ENCODE results near the gene CCDC90B. TPM values are rescaled to one million over a fixed set of nuclear protein-coding genes. Genes with fewer than 3 reads are reported as not detected.
A peak's percentile ranks its signal among the peaks of the same experiment; 100 is the strongest.

The CCDC90B gene
- total RNA-seq, 1 experiment from 2014 or later = 121 TPM

- Histone ChIP-seq H3K4me2 (ENCODE audit: low read depth, low read length, poor library complexity, severe bottlenecking) (no peak overlapping the region), H3K4me3 (ENCODE audit: low read length) (no peak overlapping the region), H3K9me3 (ENCODE audit: low read length) (no peaks in the 10 kb centered on the region), H3K9ac (ENCODE audit: low read length) (no peak overlapping the region), H3K4me1 (ENCODE audit: low read length) (no peaks in the 10 kb centered on the region), H3K9me2 (replicated peaks; ENCODE audit: insufficient read depth, low read length) (no peaks in the 10 kb centered on the region), H3K36me3 (ENCODE audit: insufficient read depth, low read length) (no peaks in the 10 kb centered on the region), H3K79me2 (ENCODE audit: low read length) (no peaks in the 10 kb centered on the region), H4K20me1 (ENCODE audit: insufficient read depth, low read depth, low read length) (no peaks in the 10 kb centered on the region), H3K27ac (ENCODE audit: low read length) (no peak overlapping the region), H3K27me3 (ENCODE audit: low read length) (no peaks in the 10 kb centered on the region), H2AFZ (ENCODE audit: low read length) (no peak overlapping the region)
- DNase-seq = peak; percentile 81
These were observed 44.7 kb downstream of the CCDC90B start for GRCh38 chr11:83241291-83241946.

- Histone ChIP-seq H3K9me2 (replicated peaks; ENCODE audit: insufficient read depth, low read length) (no peaks in the 10 kb centered on the region), H3K9me3 (ENCODE audit: low read length) (no peaks in the 10 kb centered on the region), H3K4me3 (ENCODE audit: low read length) (no peak overlapping the region), H3K4me2 (ENCODE audit: low read depth, low read length, poor library complexity, severe bottlenecking) (no peak overlapping the region), H3K27ac (ENCODE audit: low read length) (no peak overlapping the region), H3K9ac (ENCODE audit: low read length) (no peak overlapping the region), H3K27me3 (ENCODE audit: low read length) (no peaks in the 10 kb centered on the region), H3K36me3 (ENCODE audit: insufficient read depth, low read length) (no peaks in the 10 kb centered on the region), H3K79me2 (ENCODE audit: low read length) (no peaks in the 10 kb centered on the region), H2AFZ (ENCODE audit: low read length) (no peak overlapping the region), H4K20me1 (ENCODE audit: insufficient read depth, low read depth, low read length) (no peaks in the 10 kb centered on the region), H3K4me1 (ENCODE audit: low read length) (no peaks in the 10 kb centered on the region)
- no peak for DNase-seq
These were observed 48.1 kb downstream of the CCDC90B start for GRCh38 chr11:83238111-83238510.

- H3K79me2 ChIP-seq (ENCODE audit: low read length) = no peaks in the 10 kb centered on the region
- no peaks in the 10 kb centered on the region for H3K9me3 ChIP-seq (ENCODE audit: low read length)
- no peak for DNase-seq
These were observed 50.3 kb downstream of the CCDC90B start for GRCh38 chr11:83235825-83236224.

GRCh38 chr11:83223457-83223856 lies 62.7 kb downstream of the CCDC90B start:
- no peak overlapping the region for H3K27ac ChIP-seq (ENCODE audit: low read length)
- peaks cover 4% of the 10 kb centered on the region; the same call in 1 of the 2 replicates for H4K20me1 ChIP-seq (ENCODE audit: insufficient read depth, low read depth, low read length)
- H3K4me2 ChIP-seq (ENCODE audit: low read depth, low read length, poor library complexity, severe bottlenecking) = no peak overlapping the region
- no peaks in the 10 kb centered on the region for H3K36me3 ChIP-seq (ENCODE audit: insufficient read depth, low read length)
- no peaks in the 10 kb centered on the region for H3K9me2 ChIP-seq (replicated peaks; ENCODE audit: insufficient read depth, low read length)
- no peaks in the 10 kb centered on the region for H3K79me2 ChIP-seq (ENCODE audit: low read length)
- DNase-seq = no peak
- no peaks in the 10 kb centered on the region for H3K4me1 ChIP-seq (ENCODE audit: low read length)
- no peak overlapping the region for H2AFZ ChIP-seq (ENCODE audit: low read length)
- no peaks in the 10 kb centered on the region for H3K9me3 ChIP-seq (ENCODE audit: low read length)
- H3K4me3 ChIP-seq (ENCODE audit: low read length) = no peak overlapping the region
- peaks cover 9% of the 10 kb centered on the region; the same call in 1 of the 2 replicates for H3K27me3 ChIP-seq (ENCODE audit: low read length)
- H3K9ac ChIP-seq (ENCODE audit: low read length) = no peak overlapping the region

More at GRCh38 chr11:83235825-83236224, 50.3 kb downstream of the CCDC90B start:
- no peaks in the 10 kb centered on the region for H4K20me1 ChIP-seq (ENCODE audit: insufficient read depth, low read depth, low read length)
- H3K4me3 ChIP-seq (ENCODE audit: low read length) = no peak overlapping the region
- no peaks in the 10 kb centered on the region for H3K9me2 ChIP-seq (replicated peaks; ENCODE audit: insufficient read depth, low read length)
- no peak overlapping the region for H3K27ac ChIP-seq (ENCODE audit: low read length)
- H3K9ac ChIP-seq (ENCODE audit: low read length) = no peak overlapping the region
- no peak overlapping the region for H2AFZ ChIP-seq (ENCODE audit: low read length)
- H3K4me2 ChIP-seq (ENCODE audit: low read depth, low read length, poor library complexity, severe bottlenecking) = no peak overlapping the region
- H3K4me1 ChIP-seq (ENCODE audit: low read length) = no peaks in the 10 kb centered on the region
- H3K36me3 ChIP-seq (ENCODE audit: insufficient read depth, low read length) = no peaks in the 10 kb centered on the region
- H3K27me3 ChIP-seq (ENCODE audit: low read length) = no peaks in the 10 kb centered on the region

GRCh38 chr11:83222499-83222898 lies 63.7 kb downstream of the CCDC90B start:
- no peaks in the 10 kb centered on the region for H3K36me3 ChIP-seq (ENCODE audit: insufficient read depth, low read length)
- peaks cover 4% of the 10 kb centered on the region; the same call in 1 of the 2 replicates for H4K20me1 ChIP-seq (ENCODE audit: insufficient read depth, low read depth, low read length)
- no peak overlapping the region for H3K27ac ChIP-seq (ENCODE audit: low read length)
- no peak overlapping the region for H3K4me2 ChIP-seq (ENCODE audit: low read depth, low read length, poor library complexity, severe bottlenecking)
- no peaks in the 10 kb centered on the region for H3K9me2 ChIP-seq (replicated peaks; ENCODE audit: insufficient read depth, low read length)
- H3K4me1 ChIP-seq (ENCODE audit: low read length) = no peaks in the 10 kb centered on the region
- no peaks in the 10 kb centered on the region for H3K9me3 ChIP-seq (ENCODE audit: low read length)
- no peak overlapping the region for H3K9ac ChIP-seq (ENCODE audit: low read length)
- H3K27me3 ChIP-seq (ENCODE audit: low read length) = peaks cover 9% of the 10 kb centered on the region; the same call in 1 of the 2 replicates
- no peak for DNase-seq
- no peak overlapping the region for H2AFZ ChIP-seq (ENCODE audit: low read length)
- H3K79me2 ChIP-seq (ENCODE audit: low read length) = no peaks in the 10 kb centered on the region
- H3K4me3 ChIP-seq (ENCODE audit: low read length) = no peak overlapping the region

GRCh38 chr11:83221694-83222093 lies 64.5 kb downstream of the CCDC90B start:
- DNase-seq = no peak
- Histone ChIP-seq H3K9ac (ENCODE audit: low read length) (no peak overlapping the region), H3K79me2 (ENCODE audit: low read length) (no peaks in the 10 kb centered on the region), H2AFZ (ENCODE audit: low read length) (no peak overlapping the region), H3K27ac (ENCODE audit: low read length) (no peak overlapping the region), H3K4me1 (ENCODE audit: low read length) (no peaks in the 10 kb centered on the region), H3K36me3 (ENCODE audit: insufficient read depth, low read length) (no peaks in the 10 kb centered on the region), H4K20me1 (ENCODE audit: insufficient read depth, low read depth, low read length) (peaks cover 4% of the 10 kb centered on the region; the same call in 1 of the 2 replicates), H3K9me2 (replicated peaks; ENCODE audit: insufficient read depth, low read length) (no peaks in the 10 kb centered on the region), H3K27me3 (ENCODE audit: low read length) (peaks cover 9% of the 10 kb centered on the region; the same call in 1 of the 2 replicates), H3K4me2 (ENCODE audit: low read depth, low read length, poor library complexity, severe bottlenecking) (no peak overlapping the region), H3K9me3 (ENCODE audit: low read length) (no peaks in the 10 kb centered on the region), H3K4me3 (ENCODE audit: low read length) (no peak overlapping the region)

GRCh38 chr11:83220260-83220659 lies 65.9 kb downstream of the CCDC90B start:
- Histone ChIP-seq H3K27me3 (ENCODE audit: low read length) (peaks cover 9% of the 10 kb centered on the region; the same call in 1 of the 2 replicates), H3K4me2 (ENCODE audit: low read depth, low read length, poor library complexity, severe bottlenecking) (no peak overlapping the region), H4K20me1 (ENCODE audit: insufficient read depth, low read depth, low read length) (peaks cover 4% of the 10 kb centered on the region; the same call in 1 of the 2 replicates), H3K4me3 (ENCODE audit: low read length) (no peak overlapping the region), H3K79me2 (ENCODE audit: low read length) (no peaks in the 10 kb centered on the region), H3K36me3 (ENCODE audit: insufficient read depth, low read length) (no peaks in the 10 kb centered on the region), H3K9me2 (replicated peaks; ENCODE audit: insufficient read depth, low read length) (no peaks in the 10 kb centered on the region), H3K9me3 (ENCODE audit: low read length) (no peaks in the 10 kb centered on the region), H3K27ac (ENCODE audit: low read length) (no peak overlapping the region), H2AFZ (ENCODE audit: low read length) (no peak overlapping the region), H3K9ac (ENCODE audit: low read length) (no peak overlapping the region), H3K4me1 (ENCODE audit: low read length) (no peaks in the 10 kb centered on the region)
- DNase-seq = no peak

- no peak overlapping the region for H3K9ac ChIP-seq (ENCODE audit: low read length)
- H3K4me3 ChIP-seq (ENCODE audit: low read length) = no peak overlapping the region
- H3K9me2 ChIP-seq (replicated peaks; ENCODE audit: insufficient read depth, low read length) = no peaks in the 10 kb centered on the region
- H3K4me2 ChIP-seq (ENCODE audit: low read depth, low read length, poor library complexity, severe bottlenecking) = no peak overlapping the region
- H4K20me1 ChIP-seq (ENCODE audit: insufficient read depth, low read depth, low read length) = peaks cover 4% of the 10 kb centered on the region; the same call in 1 of the 2 replicates
- H3K27me3 ChIP-seq (ENCODE audit: low read length) = peaks cover 9% of the 10 kb centered on the region; the same call in 1 of the 2 replicates
- no peak overlapping the region for H2AFZ ChIP-seq (ENCODE audit: low read length)
- peak; percentile 60 for DNase-seq
- H3K27ac ChIP-seq (ENCODE audit: low read length) = no peak overlapping the region
- no peaks in the 10 kb centered on the region for H3K79me2 ChIP-seq (ENCODE audit: low read length)
- H3K4me1 ChIP-seq (ENCODE audit: low read length) = no peaks in the 10 kb centered on the region
- H3K36me3 ChIP-seq (ENCODE audit: insufficient read depth, low read length) = no peaks in the 10 kb centered on the region
- H3K9me3 ChIP-seq (ENCODE audit: low read length) = no peaks in the 10 kb centered on the region
These were observed 67.1 kb downstream of the CCDC90B start for GRCh38 chr11:83219095-83219494.
